ENCODE results near the gene KIF4A.

DNA sequence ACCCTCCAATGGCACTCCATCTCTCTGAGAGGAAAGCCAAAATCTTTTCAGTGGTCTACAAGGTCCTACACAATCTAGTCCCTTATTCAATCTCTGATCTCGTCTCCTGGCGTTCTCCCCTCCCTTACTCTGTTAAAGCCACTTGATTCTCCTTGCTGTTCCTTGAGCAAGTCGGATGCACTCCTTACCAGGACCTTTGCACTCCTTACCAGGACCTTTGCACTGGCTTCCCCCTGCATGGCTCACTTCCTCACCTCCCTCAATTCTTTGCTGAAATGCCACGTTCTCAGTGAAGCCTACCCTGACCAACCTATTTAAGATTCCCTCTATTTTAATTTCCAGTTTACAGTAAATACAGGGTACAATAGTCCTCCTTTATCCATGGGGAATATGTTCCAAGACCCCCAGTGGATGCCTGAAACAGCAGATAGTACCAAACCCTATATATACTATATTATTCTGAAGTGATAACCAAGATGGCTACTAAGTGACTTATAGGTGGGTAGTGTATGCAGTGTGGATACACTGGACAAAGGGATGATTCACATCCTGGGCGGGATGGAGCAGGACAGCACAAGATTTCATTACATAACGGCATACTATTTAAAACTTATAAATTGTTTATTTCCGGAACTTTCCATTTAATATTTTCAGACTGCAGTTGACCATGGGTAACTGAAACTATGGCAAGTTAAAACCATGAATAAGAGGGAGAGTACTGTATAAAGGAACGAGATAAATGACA, 148.2 kb downstream of the KIF4A start:
- TF ChIP-seq, protein P1, sequence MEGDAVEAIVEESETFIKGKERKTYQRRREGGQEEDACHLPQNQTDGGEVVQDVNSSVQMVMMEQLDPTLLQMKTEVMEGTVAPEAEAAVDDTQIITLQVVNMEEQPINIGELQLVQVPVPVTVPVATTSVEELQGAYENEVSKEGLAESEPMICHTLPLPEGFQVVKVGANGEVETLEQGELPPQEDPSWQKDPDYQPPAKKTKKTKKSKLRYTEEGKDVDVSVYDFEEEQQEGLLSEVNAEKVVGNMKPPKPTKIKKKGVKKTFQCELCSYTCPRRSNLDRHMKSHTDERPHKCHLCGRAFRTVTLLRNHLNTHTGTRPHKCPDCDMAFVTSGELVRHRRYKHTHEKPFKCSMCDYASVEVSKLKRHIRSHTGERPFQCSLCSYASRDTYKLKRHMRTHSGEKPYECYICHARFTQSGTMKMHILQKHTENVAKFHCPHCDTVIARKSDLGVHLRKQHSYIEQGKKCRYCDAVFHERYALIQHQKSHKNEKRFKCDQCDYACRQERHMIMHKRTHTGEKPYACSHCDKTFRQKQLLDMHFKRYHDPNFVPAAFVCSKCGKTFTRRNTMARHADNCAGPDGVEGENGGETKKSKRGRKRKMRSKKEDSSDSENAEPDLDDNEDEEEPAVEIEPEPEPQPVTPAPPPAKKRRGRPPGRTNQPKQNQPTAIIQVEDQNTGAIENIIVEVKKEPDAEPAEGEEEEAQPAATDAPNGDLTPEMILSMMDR (conservative IDR thresholded peaks at IDR 0.05 in 1 of 2, IDR thresholded peaks at IDR 0.05 in 1 of 2; ENCODE audit: extremely low read depth in 1 of 2, insufficient read depth in 1 of 2, low read depth in 1 of 2, low read length in 2 of 2), result no peak
- no peak for TF ChIP-seq EZH2 (IDR thresholded peaks at IDR 0.05; ENCODE audit: borderline replicate concordance, low read length)

Measured in mammary epithelial cell (primary cell).